BLaER1 treated with 17β-estradiol and CSF1 and Interleukin-3, amounts not matched to agents 10 nM and 100 nM (cell line): ENCODE data around the gene TAAR9.

Source experiments
- H3K27ac ChIP-seq, 11 experiments: shearing (Covaris generic); formaldehyde crosslinking; 2 replicates each; pipeline ENCODE4 v1.8.1; 2022
- H3K27me3 ChIP-seq, 11 experiments: shearing (Covaris generic); formaldehyde crosslinking; 2 replicates each; pipeline ENCODE4 v1.8.1; 2022
- H3K36me3 ChIP-seq, 11 experiments: shearing (Covaris generic); formaldehyde crosslinking; 2 replicates each; pipeline ENCODE4 v1.8.1; 2022
- H3K4me1 ChIP-seq, 10 experiments: shearing (Covaris generic); formaldehyde crosslinking; 2 replicates each; pipeline ENCODE4 v1.8.1; 2022
- H3K4me2 ChIP-seq, 11 experiments: shearing (Covaris generic); formaldehyde crosslinking; 2 replicates each; pipeline ENCODE4 v1.8.1; 2022
- H3K4me3 ChIP-seq, 10 experiments: shearing (Covaris generic); formaldehyde crosslinking; 2 replicates each; pipeline ENCODE4 v1.8.1; 2022
- H3K9ac ChIP-seq, 11 experiments: shearing (Covaris generic); formaldehyde crosslinking; 2 replicates each; pipeline ENCODE4 v1.8.1; 2022
- H3K9me3 ChIP-seq, 11 experiments: shearing (Covaris generic); formaldehyde crosslinking; replicated peaks in 1 of 11; 2 replicates each; pipeline ENCODE4 v1.8.1; 2022
- H4K20me1 ChIP-seq, 11 experiments: shearing (Covaris generic); formaldehyde crosslinking; 2 replicates each; pipeline ENCODE4 v1.8.1; 2022
- Cebpa-rat ChIP-seq, 11 experiments: shearing (Covaris generic); IDR thresholded peaks; 2 replicates each; pipeline ENCODE4 v1.8.1; 2022

Gene TAAR9, protein sequence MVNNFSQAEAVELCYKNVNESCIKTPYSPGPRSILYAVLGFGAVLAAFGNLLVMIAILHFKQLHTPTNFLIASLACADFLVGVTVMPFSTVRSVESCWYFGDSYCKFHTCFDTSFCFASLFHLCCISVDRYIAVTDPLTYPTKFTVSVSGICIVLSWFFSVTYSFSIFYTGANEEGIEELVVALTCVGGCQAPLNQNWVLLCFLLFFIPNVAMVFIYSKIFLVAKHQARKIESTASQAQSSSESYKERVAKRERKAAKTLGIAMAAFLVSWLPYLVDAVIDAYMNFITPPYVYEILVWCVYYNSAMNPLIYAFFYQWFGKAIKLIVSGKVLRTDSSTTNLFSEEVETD

DNA sequence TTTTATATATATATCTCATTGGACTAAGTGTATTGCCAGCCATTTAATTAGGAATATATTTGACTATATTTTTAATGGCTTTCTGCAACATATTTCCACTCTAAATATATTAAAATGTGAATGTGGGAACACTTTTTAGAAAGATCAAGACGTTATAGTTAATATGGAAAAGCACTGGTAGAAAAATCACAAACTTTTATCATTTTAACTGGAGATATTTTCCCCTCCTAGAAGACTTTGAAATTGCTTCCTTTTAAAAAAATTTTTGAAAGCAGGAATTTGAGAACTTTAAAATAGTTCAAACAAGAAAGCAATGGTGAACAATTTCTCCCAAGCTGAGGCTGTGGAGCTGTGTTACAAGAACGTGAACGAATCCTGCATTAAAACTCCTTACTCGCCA, at the start of gene TAAR9:
TAAR9 (plus strand) TSS at position 301 of the 400 bp plus-strand sequence; CDS start at position 314, 13 bp downstream.
- Histone ChIP-seq H4K20me1 (no peaks in the 10 kb centered on the region), H3K9me3 (peaks cover 0 to 17% (median 13%) of the 10 kb centered on the region in 11 experiments; a peak in 19 of 22 replicates), H3K27ac (no peak within 1 kb of the TSS), H3K9ac (no peak within 1 kb of the TSS), H3K4me3 (no peak within 1 kb of the TSS), H3K36me3 (no peaks in the 10 kb centered on the region), H3K4me1 (no peaks in the 10 kb centered on the region), H3K4me2 (no peak within 1 kb of the TSS), H3K27me3 (no peaks in the 10 kb centered on the region)
- TF ChIP-seq Cebpa-rat (IDR thresholded peaks at IDR 0.05) = no peak

DNA sequence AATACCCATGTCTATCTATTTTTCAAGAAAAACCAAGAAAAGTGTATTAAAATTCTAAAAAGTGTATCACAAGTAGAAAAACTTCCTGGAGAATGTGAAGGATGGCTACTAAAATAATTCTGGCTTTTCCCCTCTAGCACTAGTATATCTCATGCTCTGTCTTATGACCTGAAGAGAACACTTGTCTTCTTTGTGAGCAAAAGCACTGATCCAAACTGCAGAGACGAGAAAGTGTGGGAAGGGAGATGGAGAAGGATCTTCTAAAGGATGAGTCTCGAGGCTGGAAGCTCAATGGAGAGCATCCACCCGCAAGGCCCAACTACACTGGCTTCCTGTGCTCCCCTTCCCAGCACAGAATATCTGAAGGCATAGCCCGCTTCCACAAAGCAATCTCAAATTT, 48.7 kb upstream of the TAAR9 start:
- peaks cover 16 to 79% (median 34%) of the 10 kb centered on the region in 11 experiments; a peak in 20 of 22 replicates for H3K36me3 ChIP-seq
- peak overlapping the region in 3 of 11 experiments; percentile 6 to 64 (median 19); a peak in 3 of 22 replicates for H3K9ac ChIP-seq
- H3K4me2 ChIP-seq = peak overlapping the region; percentile 51 to 91 (median 69); a peak in 18 of 22 replicates
- H3K9me3 ChIP-seq = peaks cover 3 to 18% (median 14%) of the 10 kb centered on the region in 11 experiments; a peak in 16 of 22 replicates
- peak overlapping the region in 5 of 11 experiments; percentile 2 to 86 (median 66); a peak in 8 of 22 replicates for H3K27ac ChIP-seq
- peaks cover 13 to 69% (median 19%) of the 10 kb centered on the region in 10 experiments for H3K4me1 ChIP-seq
- H4K20me1 ChIP-seq = peaks cover 0 to 100% (median 39%) of the 10 kb centered on the region in 11 experiments; a peak in 18 of 22 replicates
- H3K4me3 ChIP-seq = peak overlapping the region in 1 of 10 experiments; percentile 8; a peak in 1 of 20 replicates
- H3K27me3 ChIP-seq = no peaks in the 10 kb centered on the region
- no peak for TF ChIP-seq Cebpa-rat (IDR thresholded peaks at IDR 0.05)

DNA sequence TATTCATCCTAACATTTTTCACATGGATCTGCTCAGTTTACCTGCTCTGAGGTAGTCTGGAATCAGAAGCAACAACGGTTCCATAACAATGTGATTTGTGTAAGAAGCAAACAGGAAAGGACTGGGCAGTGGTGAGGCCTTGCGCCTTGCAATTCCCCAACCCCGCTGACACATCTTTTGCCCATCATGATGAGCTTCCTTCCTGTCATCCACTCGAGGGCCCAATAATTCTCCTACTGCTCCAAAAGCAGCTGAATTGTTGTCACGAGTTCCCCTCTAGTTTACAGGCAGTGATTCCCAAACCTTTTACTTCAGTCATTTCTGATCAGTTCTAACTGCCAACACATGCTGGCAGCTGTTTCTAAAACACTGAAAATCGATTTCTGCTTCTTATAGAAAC, 48.1 kb upstream of the TAAR9 start:
- H3K4me3 ChIP-seq = peak overlapping the region in 1 of 10 experiments; percentile 14; a peak in 1 of 20 replicates
- no peaks in the 10 kb centered on the region for H3K27me3 ChIP-seq
- H3K4me1 ChIP-seq = peaks cover 19 to 71% (median 24%) of the 10 kb centered on the region in 10 experiments
- peaks cover 0 to 100% (median 39%) of the 10 kb centered on the region in 11 experiments; a peak in 17 of 22 replicates for H4K20me1 ChIP-seq
- H3K4me2 ChIP-seq = peak overlapping the region; percentile 51 to 91 (median 69)
- H3K36me3 ChIP-seq = peaks cover 16 to 79% (median 36%) of the 10 kb centered on the region in 11 experiments; a peak in 20 of 22 replicates
- H3K9ac ChIP-seq = peak overlapping the region in 3 of 11 experiments; percentile 19 to 80 (median 58); a peak in 5 of 22 replicates
- H3K27ac ChIP-seq = peak overlapping the region in 6 of 11 experiments; percentile 2 to 86 (median 48); a peak in 8 of 22 replicates
- H3K9me3 ChIP-seq = peaks cover 5 to 21% (median 17%) of the 10 kb centered on the region in 11 experiments; a peak in 16 of 22 replicates
- no peak for TF ChIP-seq Cebpa-rat (IDR thresholded peaks at IDR 0.05)

DNA sequence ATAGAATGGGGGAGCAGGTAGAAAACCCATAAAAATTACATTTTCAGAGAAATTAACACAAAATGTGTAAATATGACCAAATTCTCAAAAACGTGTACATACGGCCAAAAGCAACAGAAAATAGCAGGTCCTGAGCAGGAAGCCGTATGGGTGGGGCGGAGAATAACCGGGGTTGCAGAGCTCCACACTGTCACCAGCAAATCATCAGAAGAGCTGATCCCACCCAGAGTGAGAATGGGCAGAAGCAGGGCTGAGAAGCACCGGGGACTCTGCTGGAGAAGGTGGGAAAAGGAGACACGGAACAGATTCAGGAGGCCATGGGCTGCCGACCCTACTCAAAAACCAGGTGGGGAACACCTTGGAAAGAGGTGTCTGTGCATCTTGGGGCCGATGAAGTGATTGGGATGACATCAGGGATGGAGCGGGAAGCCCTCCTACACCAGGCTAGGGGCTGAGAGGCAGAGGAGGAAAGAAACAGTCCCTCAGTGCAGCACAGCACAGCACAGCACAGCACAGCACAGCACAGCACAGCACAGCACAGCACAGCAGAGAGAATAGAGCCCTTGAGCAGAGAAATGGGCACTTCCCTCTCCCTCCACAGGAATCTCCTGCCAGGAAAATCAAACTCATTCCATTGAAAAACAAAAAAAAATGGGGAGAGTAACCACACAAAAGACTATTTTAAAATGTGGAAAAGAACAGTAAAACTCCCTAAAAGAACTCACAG, 47.4 kb upstream of the TAAR9 start:
- Histone ChIP-seq H3K4me2 (peak overlapping the region; percentile 51 to 91 (median 69)), H3K4me3 (peak overlapping the region in 1 of 10 experiments; percentile 14; a peak in 1 of 20 replicates), H3K4me1 (peaks cover 26 to 77% (median 31%) of the 10 kb centered on the region in 10 experiments), H3K27ac (peak overlapping the region in 5 of 11 experiments; percentile 5 to 86 (median 66); a peak in 8 of 22 replicates), H3K27me3 (no peaks in the 10 kb centered on the region), H3K9ac (peak overlapping the region in 3 of 11 experiments; percentile 19 to 80 (median 58); a peak in 5 of 22 replicates), H3K36me3 (peaks cover 16 to 75% (median 36%) of the 10 kb centered on the region in 11 experiments; a peak in 20 of 22 replicates), H3K9me3 (peaks cover 5 to 21% (median 17%) of the 10 kb centered on the region in 11 experiments; a peak in 16 of 22 replicates), H4K20me1 (peaks cover 0 to 100% (median 37%) of the 10 kb centered on the region in 11 experiments; a peak in 16 of 22 replicates)
- no peak for TF ChIP-seq Cebpa-rat (IDR thresholded peaks at IDR 0.05)

DNA sequence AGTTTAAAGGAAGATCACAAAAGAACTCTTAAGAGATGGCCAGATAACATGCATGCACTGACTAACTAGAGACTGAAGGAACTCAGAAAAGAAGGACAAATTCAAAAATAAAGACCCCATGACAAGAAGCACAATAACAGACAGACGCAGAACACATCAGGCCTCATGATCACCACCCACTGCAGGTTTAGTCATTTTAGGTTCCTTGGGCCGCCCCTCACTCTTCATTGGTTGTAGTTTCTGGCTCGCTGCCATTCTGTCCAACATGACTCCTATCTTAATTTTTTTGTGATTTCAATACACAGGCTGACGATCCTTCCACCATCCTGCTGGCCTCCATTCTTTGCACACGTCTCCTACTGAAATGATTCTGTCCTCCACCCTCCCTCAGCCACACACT, 46.8 kb upstream of the TAAR9 start:
- peaks cover 16 to 75% (median 36%) of the 10 kb centered on the region in 11 experiments; a peak in 20 of 22 replicates for H3K36me3 ChIP-seq
- no peak for TF ChIP-seq Cebpa-rat (IDR thresholded peaks at IDR 0.05)
- H3K4me3 ChIP-seq = no peak overlapping the region
- peak overlapping the region in 3 of 11 experiments; percentile 77 to 91 (median 78); a peak in 6 of 22 replicates for H3K4me2 ChIP-seq
- H3K27ac ChIP-seq = peak overlapping the region in 3 of 11 experiments; percentile 66 to 86 (median 76); a peak in 3 of 22 replicates
- H3K27me3 ChIP-seq = no peaks in the 10 kb centered on the region
- H3K9me3 ChIP-seq = peaks cover 5 to 21% (median 17%) of the 10 kb centered on the region in 11 experiments; a peak in 16 of 22 replicates
- peaks cover 0 to 100% (median 36%) of the 10 kb centered on the region in 11 experiments; a peak in 16 of 22 replicates for H4K20me1 ChIP-seq
- H3K9ac ChIP-seq = peak overlapping the region in 2 of 11 experiments; percentile 58 to 80; a peak in 3 of 22 replicates
- peaks cover 32 to 84% (median 37%) of the 10 kb centered on the region in 10 experiments for H3K4me1 ChIP-seq

DNA sequence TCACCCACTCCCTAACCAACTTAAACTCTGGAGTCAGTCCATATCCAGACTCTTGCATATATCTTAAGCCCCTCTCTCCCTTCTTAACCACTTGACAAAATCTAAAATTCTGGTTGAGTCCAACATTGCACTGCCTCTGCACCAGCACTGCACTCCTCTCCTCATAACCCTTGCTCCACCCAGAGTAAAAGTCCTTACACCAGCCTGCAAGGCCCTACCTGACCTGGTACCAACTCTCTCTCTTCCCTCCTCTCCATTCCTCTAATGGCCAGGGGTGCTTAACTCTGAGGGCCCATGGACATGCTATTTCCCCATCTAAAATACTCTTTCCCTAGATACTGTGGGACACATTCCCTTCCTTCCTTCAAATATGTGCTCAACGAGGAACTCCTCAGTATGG, 46.2 kb upstream of the TAAR9 start:
- Histone ChIP-seq H3K4me2 (peak overlapping the region in 3 of 11 experiments; percentile 77 to 91 (median 78); a peak in 5 of 22 replicates), H3K4me1 (peaks cover 38 to 90% (median 43%) of the 10 kb centered on the region in 10 experiments), H3K9ac (no peak overlapping the region), H3K9me3 (peaks cover 5 to 21% (median 15%) of the 10 kb centered on the region in 11 experiments; a peak in 16 of 22 replicates), H3K27me3 (no peaks in the 10 kb centered on the region), H3K27ac (peak overlapping the region in 1 of 11 experiments; percentile 86; a peak in 1 of 22 replicates), H3K4me3 (no peak overlapping the region), H4K20me1 (peaks cover 0 to 100% (median 36%) of the 10 kb centered on the region in 11 experiments; a peak in 16 of 22 replicates), H3K36me3 (peaks cover 16 to 74% (median 34%) of the 10 kb centered on the region in 11 experiments; a peak in 20 of 22 replicates)
- no peak for TF ChIP-seq Cebpa-rat (IDR thresholded peaks at IDR 0.05)

DNA sequence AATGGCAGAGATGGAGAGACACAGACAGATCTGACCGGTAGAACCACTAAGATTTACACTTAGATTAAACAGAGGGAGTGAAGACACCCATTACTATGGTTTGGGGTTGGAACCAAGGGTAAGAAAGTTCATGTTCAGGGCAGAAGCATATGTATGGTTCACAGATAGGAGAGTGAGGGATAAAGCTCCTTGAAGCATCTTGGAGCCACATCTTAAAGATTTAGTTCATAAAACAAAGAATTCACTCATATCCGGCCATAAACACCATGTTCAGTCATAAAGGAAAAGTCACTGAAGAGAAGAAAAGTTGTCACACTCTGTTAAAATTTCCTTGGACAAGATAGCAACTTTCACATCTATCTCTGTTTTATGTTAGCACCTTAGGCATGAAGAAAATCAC, 43.1 kb upstream of the TAAR9 start:
- peak overlapping the region in 7 of 11 experiments; percentile 14 to 47 (median 26); a peak in 11 of 22 replicates for H3K27ac ChIP-seq
- H3K4me3 ChIP-seq = no peak overlapping the region

More for the DNA sequence above, 43.1 kb upstream of the TAAR9 start:
- no peaks in the 10 kb centered on the region for H3K27me3 ChIP-seq
- H3K9ac ChIP-seq = peak overlapping the region in 4 of 11 experiments; percentile 1 to 26 (median 18); a peak in 3 of 22 replicates
- peaks cover 0 to 100% (median 36%) of the 10 kb centered on the region in 11 experiments; a peak in 16 of 22 replicates for H4K20me1 ChIP-seq
- peaks cover 33 to 71% (median 51%) of the 10 kb centered on the region in 11 experiments for H3K36me3 ChIP-seq
- peaks cover 5 to 29% (median 17%) of the 10 kb centered on the region in 11 experiments; a peak in 16 of 22 replicates for H3K9me3 ChIP-seq
- TF ChIP-seq Cebpa-rat (IDR thresholded peaks at IDR 0.05) = no peak
- H3K4me2 ChIP-seq = peak overlapping the region; percentile 58 to 71 (median 64)
- peaks cover 33 to 97% (median 50%) of the 10 kb centered on the region in 10 experiments for H3K4me1 ChIP-seq
